Upper lobe of left lung (tissue), 4 donors: ENCODE data around the gene NET1.

Experiments
- CTCF ChIP-seq, 6 experiments: fragments of 450-650 bp in 4 of 6; fragments of 200-600 bp in 2 of 6; sonication (generic) in 2 of 6; IDR thresholded peaks; one replicate each; pipeline ENCODE4 v1.5.1; 2016 to 2019; ENCODE audit warnings: antibody characterized with exemption in 6 of 6
- EP300 ChIP-seq, 4 donors: sonication (generic); formaldehyde crosslinking; IDR thresholded peaks; one replicate each; pipeline ENCODE4 v1.5.1; 2017; ENCODE audit warnings: antibody characterized with exemption in 4 of 4, control low read depth in 2 of 4
- POLR2A ChIP-seq, 4 donors: fragments of 450-650 bp; IDR thresholded peaks; one replicate each; pipeline ENCODE4 v1.5.1; 2016 to 2017; ENCODE audit warnings: antibody characterized with exemption in 4 of 4, mild to moderate bottlenecking in 2 of 4

- TF ChIP-seq CTCF (IDR thresholded peaks at IDR 0.05) (no peak), POLR2A (IDR thresholded peaks at IDR 0.05) (no peak), EP300 (IDR thresholded peaks at IDR 0.05) (no peak)
Observed at GRCh38 chr10:5461203-5461588, 48.8 kb downstream of the NET1 start.
